MCF 10A (cell line): ENCODE results near the gene TBK1. TPM values are rescaled to one million over a fixed set of nuclear protein-coding genes. Genes with fewer than 3 reads are reported as not detected.

ENCODE experiments used
- BruUV-seq: library from RNA; stranded (reverse); fragments of 400-500 nt; replicated peaks from 2 replicates; lab custom pipeline; 2021; lab: Mats Ljungman, UMichigan
- CTCF ChIA-PET: fragments of 300-600 bp; sonication (Branson Sonifier 250); formaldehyde crosslinking; extraction: SDS; loops from one replicate; lab custom pipeline; 2021; ENCODE audit warnings: antibody characterized with exemption, inconsistent platforms; lab: Yijun Ruan, JAX
- POLR2A ChIA-PET: fragments of 300-600, 350-650 bp; sonication (Branson Sonifier 250); formaldehyde crosslinking; extraction: SDS; loops from one replicate; lab custom pipeline; 2020; ENCODE audit warnings: antibody characterized with exemption, inconsistent platforms; lab: Yijun Ruan, JAX
- DNase-seq: peaks from one replicate; pipeline ENCODE4 v3.0.0-alpha.2; 2018; ENCODE audit not compliant: unreplicated experiment
- H3K27ac Mint-ChIP-seq: one replicate; pipeline ENCODE4 v1.8.0; 2022; ENCODE audit warnings: mild to moderate bottlenecking, low read depth, mixed read lengths; ENCODE audit not compliant: unreplicated experiment
- H3K27me3 Mint-ChIP-seq: one replicate; pipeline ENCODE4 v1.8.0; 2022; ENCODE audit warnings: mixed read lengths; ENCODE audit not compliant: insufficient read depth, unreplicated experiment
- H3K36me3 Mint-ChIP-seq: one replicate; pipeline ENCODE4 v1.8.0; 2022; ENCODE audit warnings: mild to moderate bottlenecking, moderate library complexity, mixed read lengths; ENCODE audit not compliant: insufficient read depth, unreplicated experiment
- H3K4me1 Mint-ChIP-seq: one replicate; pipeline ENCODE4 v1.8.0; 2022; ENCODE audit warnings: mixed read lengths; ENCODE audit not compliant: insufficient read depth, unreplicated experiment
- H3K4me3 Mint-ChIP-seq: one replicate; pipeline ENCODE4 v1.8.0; 2022; ENCODE audit warnings: mild to moderate bottlenecking, moderate library complexity, mixed read lengths; ENCODE audit not compliant: unreplicated experiment
- H3K9me3 Mint-ChIP-seq: one replicate; pipeline ENCODE4 v1.8.0; 2022; ENCODE audit warnings: mixed read lengths; ENCODE audit not compliant: unreplicated experiment
- intact Hi-C: fragments of 100-400 bp; cut with micrococcal nuclease; formaldehyde crosslinking; loops from 2 replicates; pipeline ENCODE4 v1.14.1; 2022
- total RNA-seq: library from RNA; stranded (reverse); gene quantifications from 2 replicates; pipeline ENCODE4 v1.2.3, GENCODE V29; 2022
- TF ChIP-seq, protein P1 (sequence below): fragments of 200-600 bp; IDR thresholded peaks from one replicate; pipeline ENCODE4 v1.8.0; 2022; ENCODE audit warnings: antibody characterized with exemption, mild to moderate bottlenecking; ENCODE audit not compliant: unreplicated experiment

Gene TBK1
- total RNA-seq, 1 experiment from 2014 or later: 23.0 TPM

DNA sequence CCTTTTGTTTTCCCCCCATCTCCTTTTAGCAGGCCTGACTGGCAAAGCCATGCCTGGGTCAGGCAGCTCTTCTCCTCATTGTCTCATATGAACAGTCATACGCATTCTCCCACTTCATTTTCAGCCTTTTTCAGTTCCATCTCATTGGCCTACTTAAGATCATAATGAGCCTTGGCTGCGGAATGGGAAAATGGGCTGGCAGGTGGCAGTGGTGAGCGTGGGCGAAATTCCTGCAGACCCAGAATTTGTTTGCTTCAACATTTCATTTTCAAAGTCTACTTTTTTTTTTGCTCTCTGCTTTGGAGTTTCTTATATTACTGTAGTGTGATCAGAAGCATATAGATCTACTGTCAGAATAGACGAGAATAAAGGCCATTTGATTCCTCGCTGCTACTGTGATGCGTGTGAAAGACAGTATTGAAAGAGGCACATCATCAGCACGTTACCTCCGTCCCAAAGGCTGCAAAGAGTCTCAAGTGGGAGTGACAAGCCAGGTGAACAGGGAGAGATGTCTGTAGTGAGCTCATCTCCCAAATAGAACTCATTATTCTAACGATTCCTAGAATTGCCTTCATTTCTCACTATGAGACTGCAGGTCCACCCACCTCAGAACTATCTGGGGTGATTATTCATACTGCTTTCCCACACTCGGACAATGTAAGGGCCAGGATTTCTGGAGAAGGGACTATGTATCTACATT, 73.7 kb downstream of the TBK1 start:
- Mint-ChIP-seq H3K9me3 (no peaks in the 10 kb centered on the region), H3K27ac (no peak overlapping the region), H3K36me3 (no peaks in the 10 kb centered on the region), H3K4me1 (peaks cover 6% of the 10 kb centered on the region), H3K4me3 (no peak overlapping the region), H3K27me3 (no peaks in the 10 kb centered on the region)
- BruUV-seq: no TSS peak
- POLR2A ChIA-PET: no interaction called here
- CTCF ChIA-PET: interaction anchor here (5.1 kb wide), 1 partner anchor 24 kb away, joined by 26 read pairs; no protein-coding TSS in a partner anchor
- TF ChIP-seq, protein P1, sequence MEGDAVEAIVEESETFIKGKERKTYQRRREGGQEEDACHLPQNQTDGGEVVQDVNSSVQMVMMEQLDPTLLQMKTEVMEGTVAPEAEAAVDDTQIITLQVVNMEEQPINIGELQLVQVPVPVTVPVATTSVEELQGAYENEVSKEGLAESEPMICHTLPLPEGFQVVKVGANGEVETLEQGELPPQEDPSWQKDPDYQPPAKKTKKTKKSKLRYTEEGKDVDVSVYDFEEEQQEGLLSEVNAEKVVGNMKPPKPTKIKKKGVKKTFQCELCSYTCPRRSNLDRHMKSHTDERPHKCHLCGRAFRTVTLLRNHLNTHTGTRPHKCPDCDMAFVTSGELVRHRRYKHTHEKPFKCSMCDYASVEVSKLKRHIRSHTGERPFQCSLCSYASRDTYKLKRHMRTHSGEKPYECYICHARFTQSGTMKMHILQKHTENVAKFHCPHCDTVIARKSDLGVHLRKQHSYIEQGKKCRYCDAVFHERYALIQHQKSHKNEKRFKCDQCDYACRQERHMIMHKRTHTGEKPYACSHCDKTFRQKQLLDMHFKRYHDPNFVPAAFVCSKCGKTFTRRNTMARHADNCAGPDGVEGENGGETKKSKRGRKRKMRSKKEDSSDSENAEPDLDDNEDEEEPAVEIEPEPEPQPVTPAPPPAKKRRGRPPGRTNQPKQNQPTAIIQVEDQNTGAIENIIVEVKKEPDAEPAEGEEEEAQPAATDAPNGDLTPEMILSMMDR: no peak
- DNase-seq: no peak
- intact Hi-C loops: no loop called here

DNA sequence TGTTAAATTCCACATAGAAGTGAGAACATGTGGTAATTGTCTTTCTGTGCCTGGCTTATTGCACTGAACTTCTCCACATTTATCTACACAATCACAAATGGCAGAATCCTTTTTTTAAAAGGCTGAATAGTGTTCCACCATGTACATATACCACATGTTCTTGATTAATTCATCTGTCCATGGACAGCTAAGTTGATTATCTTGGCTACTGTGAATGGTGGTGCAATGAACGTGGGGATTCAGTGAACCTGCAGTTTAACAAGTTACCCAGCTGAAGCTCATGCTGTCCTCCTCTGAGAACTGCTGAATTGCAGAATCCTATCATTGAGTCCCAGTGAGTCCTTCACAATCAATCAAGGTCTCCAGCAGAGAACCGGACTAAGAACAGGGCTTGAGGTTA, 74.9 kb downstream of the TBK1 start:
- TF ChIP-seq, protein P1: no peak
- CTCF ChIA-PET: interaction anchor here (1.5 kb wide), 1 partner anchor 23 kb away, joined by 9 read pairs; no protein-coding TSS in a partner anchor
- POLR2A ChIA-PET: no interaction called here
- BruUV-seq: no TSS peak
- H3K27me3 Mint-ChIP-seq: no peaks in the 10 kb centered on the region
- DNase-seq: no peak
- H3K9me3 Mint-ChIP-seq: no peaks in the 10 kb centered on the region
- H3K27ac Mint-ChIP-seq: no peak overlapping the region
- intact Hi-C loops: no loop called here
- H3K4me1 Mint-ChIP-seq: peaks cover 6% of the 10 kb centered on the region
- no peaks in the 10 kb centered on the region for H3K36me3 Mint-ChIP-seq
- no peak overlapping the region for H3K4me3 Mint-ChIP-seq

DNA sequence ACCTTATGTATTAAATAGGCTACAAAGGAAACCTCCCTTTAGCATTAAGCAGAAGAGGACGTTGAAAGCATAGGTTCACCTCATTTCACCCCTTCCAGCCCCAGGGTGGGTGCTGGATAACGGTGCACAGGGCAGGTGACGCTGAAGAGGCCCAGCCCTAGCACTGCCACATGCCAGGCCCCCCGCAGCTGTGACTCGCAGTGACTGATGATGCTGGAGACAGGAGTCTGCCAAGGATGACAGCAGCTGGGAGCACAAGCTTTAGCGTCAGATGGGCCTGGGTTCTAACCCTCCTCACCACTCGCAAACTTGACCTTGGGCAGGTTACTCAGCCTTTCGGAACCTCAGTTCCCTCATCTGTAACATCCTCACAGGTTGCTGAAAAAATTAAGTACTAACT, 76.7 kb downstream of the TBK1 start:
- BruUV-seq: no TSS peak
- no peaks in the 10 kb centered on the region for H3K4me1 Mint-ChIP-seq
- no peak overlapping the region for H3K27ac Mint-ChIP-seq
- H3K9me3 Mint-ChIP-seq: no peaks in the 10 kb centered on the region
- ChIA-PET CTCF (interaction anchor here (6.7 kb wide), 1 partner anchor 20 kb away, joined by 36 read pairs; no protein-coding TSS in a partner anchor), POLR2A (interaction anchor here (0.9 kb wide), 1 partner anchor 9 kb away, joined by 3 read pairs; no protein-coding TSS in a partner anchor)
- DNase-seq: no peak
- H3K36me3 Mint-ChIP-seq: no peaks in the 10 kb centered on the region
- TF ChIP-seq, protein P1: no peak
- no peak overlapping the region for H3K4me3 Mint-ChIP-seq
- intact Hi-C loops: no loop called here
- H3K27me3 Mint-ChIP-seq: no peaks in the 10 kb centered on the region

DNA sequence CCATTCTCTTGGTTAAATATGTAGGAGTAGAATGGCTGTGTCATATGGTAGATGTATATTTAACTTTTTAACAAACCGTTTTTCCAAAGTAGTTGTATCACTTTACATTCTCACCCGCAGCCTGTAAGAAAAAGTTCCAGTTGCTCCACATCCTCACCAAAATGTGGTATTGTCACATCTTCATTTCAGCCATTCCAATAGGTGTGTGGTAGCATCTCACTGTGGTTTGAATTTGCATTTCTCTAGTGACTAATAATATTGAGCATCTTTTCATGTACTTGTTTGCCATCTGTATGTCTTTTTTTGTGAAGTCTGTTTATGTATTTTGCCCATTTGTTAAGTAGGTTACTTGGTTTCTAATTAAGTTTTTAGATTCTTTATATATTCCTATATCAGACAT, 78.6 kb downstream of the TBK1 start:
- POLR2A ChIA-PET: interaction anchor here (0.7 kb wide), 1 partner anchor 8 kb away, joined by 4 read pairs; no protein-coding TSS in a partner anchor
- H3K4me3 Mint-ChIP-seq: no peak overlapping the region
- CTCF ChIA-PET: interaction anchor here (0.6 to 6.7 kb wide), 3 partner anchors 18 to 85 kb away, joined by 3 to 36 read pairs (median 3); no protein-coding TSS in a partner anchor

More for the DNA sequence above, 78.6 kb downstream of the TBK1 start:
- no peak for DNase-seq
- Mint-ChIP-seq H3K27me3 (no peaks in the 10 kb centered on the region), H3K4me1 (no peaks in the 10 kb centered on the region), H3K9me3 (no peaks in the 10 kb centered on the region), H3K27ac (no peak overlapping the region), H3K36me3 (no peaks in the 10 kb centered on the region)
- TF ChIP-seq, protein P1: no peak
- BruUV-seq: no TSS peak
- intact Hi-C loops: no loop called here
